H9 (cell line): Measurements from ENCODE around the gene MFSD2B. TPM values are rescaled to one million over a fixed set of nuclear protein-coding genes. Genes with fewer than 3 reads are reported as not detected.

Experiments used
- DNase-seq: peaks from one replicate; pipeline ENCODE4 v3.0.0-alpha.2; 2017
- H2AFZ ChIP-seq: one replicate; pipeline ENCODE4 v1.6.1; 2013; ENCODE audit warnings: mild to moderate bottlenecking, low read length, control low read depth, moderate library complexity
- H2AK5ac ChIP-seq: 2 replicates; pipeline ENCODE4 v1.6.1; 2013; ENCODE audit warnings: low read length, control low read depth, mixed read lengths; ENCODE audit not compliant: insufficient read length
- H2BK120ac ChIP-seq: one replicate; pipeline ENCODE4 v1.6.1; 2013; ENCODE audit warnings: low read depth, mild to moderate bottlenecking, low read length, control low read depth, inconsistent platforms; ENCODE audit not compliant: poor library complexity, severe bottlenecking
- H2BK12ac ChIP-seq: 2 replicates; pipeline ENCODE4 v1.6.1; 2013; ENCODE audit warnings: low read length, control low read depth, mixed read lengths, low read depth; ENCODE audit not compliant: insufficient read length
- H2BK15ac ChIP-seq: 2 replicates; pipeline ENCODE4 v1.6.1; 2013; ENCODE audit warnings: low read depth, low read length, control low read depth
- H2BK20ac ChIP-seq: one replicate; pipeline ENCODE4 v1.6.1; 2013; ENCODE audit warnings: low read depth, mild to moderate bottlenecking, low read length, control low read depth, inconsistent platforms; ENCODE audit not compliant: poor library complexity, severe bottlenecking
- H2BK5ac ChIP-seq: 2 replicates; pipeline ENCODE4 v1.6.1; 2013; ENCODE audit warnings: low read length, control low read depth, mixed read lengths; ENCODE audit not compliant: insufficient read length
- H3K14ac ChIP-seq: 2 replicates; pipeline ENCODE4 v1.6.1; 2013; ENCODE audit warnings: low read length, control low read depth; ENCODE audit not compliant: insufficient read depth
- H3K18ac ChIP-seq: 2 replicates; pipeline ENCODE4 v1.6.1; 2013; ENCODE audit warnings: low read depth, mild to moderate bottlenecking, mixed read lengths, low read length, control low read depth; ENCODE audit not compliant: insufficient read length
- H3K23ac ChIP-seq: 2 replicates; pipeline ENCODE4 v1.6.1; 2013; ENCODE audit warnings: low read length, control low read depth, mixed read lengths, low read depth; ENCODE audit not compliant: insufficient read length
- H3K23me2 ChIP-seq: 2 replicates; pipeline ENCODE4 v1.6.1; 2013; ENCODE audit warnings: low read depth, mild to moderate bottlenecking, mixed read lengths, low read length, control low read depth; ENCODE audit not compliant: insufficient read length, poor library complexity, severe bottlenecking
- H3K27ac ChIP-seq: 2 replicates; pipeline ENCODE4 v1.5.1; 2013; ENCODE audit warnings: low read length, control low read depth, mixed read lengths, low read depth; ENCODE audit not compliant: insufficient read length
- H3K27me3 ChIP-seq: 2 replicates; pipeline ENCODE4 v1.6.1; 2013; ENCODE audit warnings: low read length, control low read depth, inconsistent platforms; ENCODE audit not compliant: insufficient read depth
- H3K4ac ChIP-seq: 2 replicates; pipeline ENCODE4 v1.6.1; 2013; ENCODE audit warnings: low read depth, mild to moderate bottlenecking, control low read depth, inconsistent platforms, low read length, moderate library complexity
- H3K4me1 ChIP-seq: 2 replicates; pipeline ENCODE4 v1.6.1; 2013; ENCODE audit warnings: low read length, control low read depth, inconsistent platforms; ENCODE audit not compliant: insufficient read depth
- H3K4me2 ChIP-seq: 2 replicates; pipeline ENCODE4 v1.6.1; 2013; ENCODE audit warnings: low read length, control low read depth, mixed read lengths; ENCODE audit not compliant: insufficient read length, insufficient read depth
- H3K56ac ChIP-seq: 2 replicates; pipeline ENCODE4 v1.6.1; 2013; ENCODE audit warnings: low read depth, mild to moderate bottlenecking, mixed read lengths, low read length, control low read depth; ENCODE audit not compliant: insufficient read length
- H3K79me1 ChIP-seq: 2 replicates; pipeline ENCODE4 v1.6.1; 2013; ENCODE audit warnings: low read depth, mild to moderate bottlenecking, moderate library complexity, low read length, control low read depth, inconsistent platforms; ENCODE audit not compliant: insufficient read depth, poor library complexity, severe bottlenecking
- H3K79me2 ChIP-seq: 2 replicates; pipeline ENCODE4 v1.6.1; 2013; ENCODE audit warnings: low read length, control low read depth, inconsistent platforms; ENCODE audit not compliant: insufficient read depth
- H3K9ac ChIP-seq: 2 replicates; pipeline ENCODE4 v1.6.1; 2013; ENCODE audit warnings: low read length, control low read depth, mixed read lengths; ENCODE audit not compliant: insufficient read length; ENCODE audit errors: extremely low read depth
- H3K9me3 ChIP-seq: one replicate; pipeline ENCODE4 v1.6.1; 2013; ENCODE audit warnings: low read depth, low read length, inconsistent platforms; ENCODE audit not compliant: control insufficient read depth
- H3T11ph ChIP-seq: one replicate; pipeline ENCODE4 v1.6.1; 2013; ENCODE audit warnings: mild to moderate bottlenecking, low read length, control low read depth, inconsistent platforms
- H4K20me1 ChIP-seq: one replicate; pipeline ENCODE4 v1.6.1; 2013; ENCODE audit not compliant: control insufficient read depth, insufficient read length, insufficient read depth
- H4K5ac ChIP-seq: 2 replicates; pipeline ENCODE4 v1.6.1; 2013; ENCODE audit warnings: low read depth, mild to moderate bottlenecking, mixed read lengths, low read length, control low read depth; ENCODE audit not compliant: insufficient read length
- H4K8ac ChIP-seq: replicated peaks from 2 replicates; pipeline ENCODE4 v1.6.1; 2013; ENCODE audit warnings: low read length, control low read depth, mixed read lengths, low read depth; ENCODE audit not compliant: insufficient read length
- H4K91ac ChIP-seq: 2 replicates; pipeline ENCODE4 v1.6.1; 2013; ENCODE audit warnings: low read depth, mild to moderate bottlenecking, moderate library complexity, mixed read lengths, low read length, control low read depth; ENCODE audit not compliant: insufficient read length
- H3K27ac Mint-ChIP-seq, 3 experiments: 2 replicates in 2 of 3; 3 replicates in 1 of 3; pipeline ENCODE4 v1.8.0; 2020 to 2021; ENCODE audit warnings: mixed read lengths in 3 of 3, mild to moderate bottlenecking in 1 of 3, moderate library complexity in 1 of 3
- H3K27me3 Mint-ChIP-seq: 2 replicates; pipeline ENCODE4 v1.8.0; 2021; ENCODE audit warnings: low read depth, mild to moderate bottlenecking, moderate library complexity, mixed read lengths
- H3K36me3 Mint-ChIP-seq, 3 experiments: 2 replicates in 2 of 3; 3 replicates in 1 of 3; pipeline ENCODE4 v1.8.0; 2020 to 2021; ENCODE audit warnings: low read depth in 3 of 3, mixed read lengths in 3 of 3; ENCODE audit not compliant: insufficient read depth in 1 of 3
- H3K4me1 Mint-ChIP-seq, 2 experiments: 2 replicates each; pipeline ENCODE4 v1.8.0; 2020; ENCODE audit warnings: mixed read lengths in 2 of 2
- H3K4me3 Mint-ChIP-seq, 2 experiments: 2 replicates in 1 of 2; 3 replicates in 1 of 2; pipeline ENCODE4 v1.8.0; 2020 to 2021; ENCODE audit warnings: mild to moderate bottlenecking in 2 of 2, mixed read lengths in 2 of 2, moderate library complexity in 1 of 2
- H3K9me3 Mint-ChIP-seq, 2 experiments: 2 replicates in 1 of 2; 3 replicates in 1 of 2; pipeline ENCODE4 v1.8.0; 2020; ENCODE audit warnings: mild to moderate bottlenecking in 2 of 2, mixed read lengths in 2 of 2, moderate library complexity in 1 of 2
- WGBS: extraction: QIAGEN DNeasy Blood & Tissue Kit; methylation state at CpG from one replicate; pipeline ENCODE4 v1.1.7; 2013; ENCODE audit warnings: missing lambda C conversion rate, low lambda C conversion rate, mixed read lengths; ENCODE audit not compliant: insufficient read length; ENCODE audit errors: extremely low coverage; 5-methylcytosine and 5-hydroxymethylcytosine counted together
- total RNA-seq: library from RNA; stranded (reverse); gene quantifications from 2 replicates; pipeline ENCODE4 v1.2.1, GENCODE V29; 2021
- TF ChIP-seq, protein P1 (sequence below): fragments of 200-600 bp; sonication (generic); conservative IDR thresholded peaks from 3 replicates; pipeline ENCODE4 v1.8.0; 2021; ENCODE audit warnings: antibody characterized with exemption, mild to moderate bottlenecking

MFSD2B gene
- total RNA-seq, 1 experiment from 2014 or later: 1.3 TPM

DNA sequence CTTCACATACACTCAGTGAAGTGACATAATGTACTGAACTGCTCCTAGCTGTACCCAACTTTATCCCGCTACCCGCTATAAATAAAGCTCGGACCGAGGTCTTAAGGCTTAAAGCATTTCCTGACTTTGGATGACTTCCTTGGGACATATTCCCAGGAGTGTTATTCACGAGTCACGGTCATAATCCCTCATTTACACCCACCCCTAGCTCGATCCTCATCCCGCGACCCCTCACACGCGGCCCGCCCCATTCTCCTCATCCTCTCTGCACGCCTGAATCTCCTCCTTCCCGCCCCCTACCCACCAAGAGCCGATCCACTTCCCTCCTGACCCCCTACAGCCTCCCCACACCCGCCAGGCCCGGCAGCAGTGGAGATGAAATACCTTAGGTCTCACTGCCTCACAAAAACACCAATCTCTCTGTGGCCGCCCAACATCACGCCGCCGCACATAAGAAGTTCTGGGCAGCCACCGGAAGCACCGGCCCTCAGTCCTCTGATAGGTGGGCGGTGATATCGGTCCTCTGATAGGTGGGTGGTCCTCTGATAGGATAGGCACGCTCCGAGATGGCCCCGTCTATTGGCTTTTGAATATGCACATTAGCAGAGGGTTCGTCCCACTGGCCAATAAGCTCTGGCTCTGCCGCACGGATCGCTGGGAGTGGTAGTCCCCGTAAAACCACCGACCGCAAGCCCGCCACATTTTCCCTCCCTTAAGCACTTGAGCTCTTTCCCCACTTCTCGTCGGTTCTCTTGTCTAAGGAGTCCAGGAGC lies 37.2 kb downstream of the MFSD2B start, which contains the start of gene WDCP:
Gene WDCP (minus strand): TSS at position 462 of the 773 bp plus-strand sequence. CDS start 7,897 bp downstream, outside the sequence.
- no peaks in the 10 kb centered on the region for H3K27me3 ChIP-seq
- no peak within 1 kb of the TSS for H3K56ac ChIP-seq
- no peak within 1 kb of the TSS for H4K91ac ChIP-seq
- H3K14ac ChIP-seq: no peak within 1 kb of the TSS
- H3K79me1 ChIP-seq: no peaks in the 10 kb centered on the region
- H3K9ac ChIP-seq: peak within 1 kb of the TSS; percentile 89
- H3K9me3 Mint-ChIP-seq: no peaks in the 10 kb centered on the region
- H2BK20ac ChIP-seq: no peak within 1 kb of the TSS
- DNase-seq: peak; percentile 99
- TF ChIP-seq, protein P1, sequence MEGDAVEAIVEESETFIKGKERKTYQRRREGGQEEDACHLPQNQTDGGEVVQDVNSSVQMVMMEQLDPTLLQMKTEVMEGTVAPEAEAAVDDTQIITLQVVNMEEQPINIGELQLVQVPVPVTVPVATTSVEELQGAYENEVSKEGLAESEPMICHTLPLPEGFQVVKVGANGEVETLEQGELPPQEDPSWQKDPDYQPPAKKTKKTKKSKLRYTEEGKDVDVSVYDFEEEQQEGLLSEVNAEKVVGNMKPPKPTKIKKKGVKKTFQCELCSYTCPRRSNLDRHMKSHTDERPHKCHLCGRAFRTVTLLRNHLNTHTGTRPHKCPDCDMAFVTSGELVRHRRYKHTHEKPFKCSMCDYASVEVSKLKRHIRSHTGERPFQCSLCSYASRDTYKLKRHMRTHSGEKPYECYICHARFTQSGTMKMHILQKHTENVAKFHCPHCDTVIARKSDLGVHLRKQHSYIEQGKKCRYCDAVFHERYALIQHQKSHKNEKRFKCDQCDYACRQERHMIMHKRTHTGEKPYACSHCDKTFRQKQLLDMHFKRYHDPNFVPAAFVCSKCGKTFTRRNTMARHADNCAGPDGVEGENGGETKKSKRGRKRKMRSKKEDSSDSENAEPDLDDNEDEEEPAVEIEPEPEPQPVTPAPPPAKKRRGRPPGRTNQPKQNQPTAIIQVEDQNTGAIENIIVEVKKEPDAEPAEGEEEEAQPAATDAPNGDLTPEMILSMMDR: no peak
- peaks cover 15 to 22% of the 10 kb centered on the region in 2 experiments for H3K4me1 Mint-ChIP-seq
- no peak within 1 kb of the TSS for H3T11ph ChIP-seq
- no peak within 1 kb of the TSS for H3K18ac ChIP-seq
- no peaks in the 10 kb centered on the region for H3K9me3 ChIP-seq
- H3K23me2 ChIP-seq: peaks cover 9% of the 10 kb centered on the region
- H4K8ac ChIP-seq: no peak within 1 kb of the TSS
- H2BK12ac ChIP-seq: no peak within 1 kb of the TSS
- H3K36me3 Mint-ChIP-seq: peaks cover 0 to 7% (median 6%) of the 10 kb centered on the region in 3 experiments; a peak in 5 of 7 replicates
- H3K4me2 ChIP-seq: peak within 1 kb of the TSS; percentile 97
- H2BK120ac ChIP-seq: no peak within 1 kb of the TSS
- no peaks in the 10 kb centered on the region for H3K27me3 Mint-ChIP-seq
- no peak within 1 kb of the TSS for H3K23ac ChIP-seq
- no peak within 1 kb of the TSS for H4K5ac ChIP-seq
- peaks cover 5% of the 10 kb centered on the region for H4K20me1 ChIP-seq
- H2AFZ ChIP-seq: no peak within 1 kb of the TSS
- H2BK15ac ChIP-seq: no peak within 1 kb of the TSS
- peak within 1 kb of the TSS; percentile 97 to 99 for H3K4me3 Mint-ChIP-seq
- no peak within 1 kb of the TSS for H2AK5ac ChIP-seq
- no CpG with 5 or more reads among the region's 38 CpGs for WGBS
- H3K4ac ChIP-seq: no peak within 1 kb of the TSS
- peaks cover 2% of the 10 kb centered on the region; the same call in 1 of the 2 replicates for H3K79me2 ChIP-seq
- peak within 1 kb of the TSS; percentile 78 to 97 (median 97); a peak in 6 of 7 replicates for H3K27ac Mint-ChIP-seq
- no peak within 1 kb of the TSS for H2BK5ac ChIP-seq
- H3K4me1 ChIP-seq: 0 out of 2 replicates have a peak, but pooled peaks cover 1% of the 10 kb centered on the region
- H3K27ac ChIP-seq: peak within 1 kb of the TSS; percentile 13
